ENCODE measurements around the gene ABHD12B.

- TF ChIP-seq CTCF (conservative IDR thresholded peaks at IDR 0.05; ENCODE audit: low read depth in 2 of 2): no peak
- no peak for TF ChIP-seq REST (IDR thresholded peaks at IDR 0.05; ENCODE audit: unreplicated experiment)
- no peak for TF ChIP-seq ZNF331 (CRISPR knock-in tag; IDR thresholded peaks at IDR 0.05; ENCODE audit: low read depth)
- no peak for TF ChIP-seq ETS1 (IDR thresholded peaks at IDR 0.05)
- no peak for TF ChIP-seq EZH2phosphoT487 (IDR thresholded peaks at IDR 0.05; ENCODE audit: unreplicated experiment)
- no peak for TF ChIP-seq EZH2 (IDR thresholded peaks at IDR 0.05; ENCODE audit: low read depth, unreplicated experiment)
- TF ChIP-seq POLR2AphosphoS5 (IDR thresholded peaks at IDR 0.05; ENCODE audit: low read depth): no peak
- no peak for TF ChIP-seq JUNB (IDR thresholded peaks at IDR 0.05; ENCODE audit: unreplicated experiment)
These were observed 51.0 kb downstream of the ABHD12B start for GRCh38 chr14:50922803-50923202.

Measured in GM23338 (cell line).